Liver (tissue), 9 donors: ENCODE measurements around the gene JCAD. TPM values are rescaled to one million over a fixed set of nuclear protein-coding genes. Genes with fewer than 3 reads are reported as not detected.

Source experiments
- DNase-seq: peaks from one replicate; pipeline ENCODE4 v3.0.0-alpha.2; 2017; ENCODE audit warnings: low spot score
- H3K27ac ChIP-seq, 2 donors: one replicate each; pipeline ENCODE4 v1.7.0; 2013; ENCODE audit warnings: inconsistent platforms in 2 of 2, low read length in 2 of 2, control low read depth in 1 of 2, low read depth in 1 of 2, mild to moderate bottlenecking in 1 of 2
- H3K27me3 ChIP-seq, 4 donors: one replicate each; pipeline versions ENCODE4 v1.6.1 to v1.7.0; 2013; ENCODE audit warnings: low read length in 3 of 4, inconsistent platforms in 1 of 4, mild to moderate bottlenecking in 1 of 4, moderate library complexity in 1 of 4; ENCODE audit not compliant: control insufficient read depth in 4 of 4, insufficient read depth in 4 of 4
- H3K36me3 ChIP-seq, 4 donors: one replicate each; pipeline versions ENCODE4 v1.6.1 to v1.7.0; 2013; ENCODE audit warnings: low read length in 3 of 4, mild to moderate bottlenecking in 3 of 4, low read depth in 1 of 4, moderate library complexity in 1 of 4; ENCODE audit not compliant: control insufficient read depth in 4 of 4, insufficient read depth in 3 of 4
- H3K4me1 ChIP-seq, 4 donors: one replicate each; pipeline versions ENCODE4 v1.6.1 to v1.7.0; 2013; ENCODE audit warnings: low read length in 3 of 4, mild to moderate bottlenecking in 3 of 4, moderate library complexity in 1 of 4; ENCODE audit not compliant: control insufficient read depth in 4 of 4, insufficient read depth in 4 of 4
- H3K4me3 ChIP-seq, 3 donors: one replicate each; pipeline versions ENCODE4 v1.6.1 to v1.7.0; 2013; ENCODE audit warnings: low read length in 3 of 3, control low read depth in 1 of 3, low read depth in 1 of 3, mild to moderate bottlenecking in 1 of 3
- H3K9ac ChIP-seq, 2 donors: one replicate each; pipeline ENCODE4 v1.7.0; 2013; ENCODE audit warnings: low read length in 2 of 2, mild to moderate bottlenecking in 2 of 2, moderate library complexity in 2 of 2, control low read depth in 1 of 2, low read depth in 1 of 2
- H3K9me3 ChIP-seq, 4 donors: one replicate each; pipeline versions ENCODE4 v1.6.1 to v1.7.0; 2013; ENCODE audit warnings: low read length in 3 of 4; ENCODE audit not compliant: control insufficient read depth in 4 of 4
- ATF3 ChIP-seq: IDR thresholded peaks from 2 replicates; pipeline ENCODE4 v1.6.1; 2016; ENCODE audit warnings: antibody characterized with exemption
- CTCF ChIP-seq: fragments of 150-350 bp; IDR thresholded peaks from 2 replicates; pipeline ENCODE4 v1.5.1; 2017; ENCODE audit warnings: improper control_type of control experiment, low read depth, low read length; ENCODE audit not compliant: missing input control
- EGR1 ChIP-seq, 2 donors: IDR thresholded peaks; 2 replicates each; pipeline ENCODE4 v1.6.1; 2016 to 2018; ENCODE audit warnings: antibody characterized with exemption in 2 of 2, low read depth in 2 of 2
- FOXA1 ChIP-seq: IDR thresholded peaks from 2 replicates; pipeline ENCODE4 v1.6.1; 2016; ENCODE audit warnings: antibody characterized with exemption
- FOXA2 ChIP-seq: IDR thresholded peaks from 2 replicates; pipeline ENCODE4 v1.6.1; 2016; ENCODE audit warnings: antibody characterized with exemption
- GABPA ChIP-seq, 2 donors: IDR thresholded peaks in 1 of 2; conservative IDR thresholded peaks in 1 of 2; 2 replicates each; pipeline ENCODE4 v1.6.1; 2016; ENCODE audit warnings: antibody characterized with exemption in 2 of 2, mild to moderate bottlenecking in 1 of 2, moderate library complexity in 1 of 2
- HNF4A ChIP-seq, 2 donors: conservative IDR thresholded peaks; 2 replicates each; pipeline ENCODE4 v1.6.1; 2016; ENCODE audit warnings: antibody characterized with exemption in 2 of 2, mild to moderate bottlenecking in 2 of 2
- HNF4G ChIP-seq: IDR thresholded peaks from 2 replicates; pipeline ENCODE4 v1.6.1; 2016; ENCODE audit warnings: antibody characterized with exemption
- JUND ChIP-seq, 2 donors: IDR thresholded peaks; 2 replicates each; pipeline ENCODE4 v1.6.1; 2016; ENCODE audit warnings: antibody characterized with exemption in 2 of 2
- MAX ChIP-seq: IDR thresholded peaks from 2 replicates; pipeline ENCODE4 v1.6.1; 2016; ENCODE audit warnings: antibody characterized with exemption
- NR2F2 ChIP-seq: IDR thresholded peaks from 2 replicates; pipeline ENCODE4 v1.6.1; 2016; ENCODE audit warnings: antibody characterized with exemption
- RAD21 ChIP-seq, 2 donors: IDR thresholded peaks; 2 replicates each; pipeline ENCODE4 v1.6.1; 2016; ENCODE audit warnings: antibody characterized with exemption in 2 of 2, mild to moderate bottlenecking in 2 of 2
- REST ChIP-seq: IDR thresholded peaks from 2 replicates; pipeline ENCODE4 v1.6.1; 2016; ENCODE audit warnings: antibody characterized with exemption, mild to moderate bottlenecking
- RXRA ChIP-seq, 2 donors: IDR thresholded peaks; 2 replicates each; pipeline ENCODE4 v1.6.1; 2017 to 2018; ENCODE audit warnings: antibody characterized with exemption in 2 of 2, mild to moderate bottlenecking in 1 of 2
- SP1 ChIP-seq: IDR thresholded peaks from 2 replicates; pipeline ENCODE4 v1.6.1; 2018; ENCODE audit warnings: antibody characterized with exemption, mild to moderate bottlenecking
- TAF1 ChIP-seq: conservative IDR thresholded peaks from 2 replicates; pipeline ENCODE4 v1.6.1; 2016; ENCODE audit warnings: antibody characterized with exemption, mild to moderate bottlenecking
- YY1 ChIP-seq: IDR thresholded peaks from 2 replicates; pipeline ENCODE4 v1.6.1; 2016; ENCODE audit warnings: antibody characterized with exemption, mild to moderate bottlenecking
- ZBTB33 ChIP-seq: IDR thresholded peaks from 2 replicates; pipeline ENCODE4 v1.6.1; 2016; ENCODE audit warnings: antibody characterized with exemption
- whole genome bisulfite sequencing: extraction: QIAGEN DNeasy Blood & Tissue Kit; methylation state at CpG from one replicate; pipeline ENCODE4 v1.1.7; 2013; 5-methylcytosine and 5-hydroxymethylcytosine counted together
- polyA plus RNA-seq, 2 donors: library from polyadenylated mRNA; stranded (reverse) in 1 of 2; unstranded in 1 of 2; fragments of 200-250 nt in 1 of 2; fragments of >200 nt in 1 of 2; fragmentation: Nextera tagmentation in 1 of 2; extraction: Ambion mirVana in 1 of 2; gene quantifications; one replicate each; pipeline versions ENCODE4 v1.2.1 to v1.2.3, GENCODE V29; 2013 to 2015
- total RNA-seq, 2 donors: library from RNA; depleted of rRNA; stranded (reverse); fragments of >200 nt; gene quantifications; one replicate each; pipeline ENCODE4 v1.2.3, GENCODE V29; 2014
- donor health status: healthy.
- donor health status: healthy.
- donor health status: healthy.
- donor health status: healthy.
- donor health status: healthy.

JCAD gene
- total and polyA plus RNA-seq, 4 donors = 0.77 to 3.2 (median 1.1) TPM

- TF ChIP-seq MAX = no peak
- TF ChIP-seq TAF1 = no peak
- TF ChIP-seq RXRA (IDR thresholded peaks at IDR 0.05) = no peak
- no peak for TF ChIP-seq NR2F2
- no peak for TF ChIP-seq CTCF
- TF ChIP-seq FOXA1 = no peak
- TF ChIP-seq REST = no peak
- TF ChIP-seq FOXA2 = no peak
- TF ChIP-seq ATF3 = no peak
- TF ChIP-seq EGR1 (IDR thresholded peaks at IDR 0.05; ENCODE audit: low read depth in 2 of 2) = no peak
- no peak for TF ChIP-seq RAD21 (IDR thresholded peaks at IDR 0.05)
- TF ChIP-seq YY1 = no peak
- no peak for TF ChIP-seq HNF4G
- TF ChIP-seq ZBTB33 = no peak
- no peak for TF ChIP-seq GABPA (IDR thresholded peaks at IDR 0.05 in 1 of 2, conservative IDR thresholded peaks at IDR 0.05 in 1 of 2)
- TF ChIP-seq JUND (IDR thresholded peaks at IDR 0.05) = no peak
- TF ChIP-seq SP1 = no peak
- TF ChIP-seq HNF4A (conservative IDR thresholded peaks at IDR 0.05) = no peak
- Histone ChIP-seq H3K27ac (no peak overlapping the region), H3K27me3 (no peaks in the 10 kb centered on the region), H3K4me1 (no peaks in the 10 kb centered on the region), H3K4me3 (no peak overlapping the region), H3K9me3 (peaks cover 0 to 4% (median 0%) of the 10 kb centered on the region in 4 donors), H3K9ac (no peak overlapping the region), H3K36me3 (no peaks in the 10 kb centered on the region)
- DNase-seq = no peak
- WGBS = 78% methylated on average over 3 of the region's 3 CpGs
These were observed 28.8 kb upstream of the JCAD start for GRCh38 chr10:30088178-30088577.
